ENCODE data around the gene SRD5A2.

Gene SRD5A2, protein sequence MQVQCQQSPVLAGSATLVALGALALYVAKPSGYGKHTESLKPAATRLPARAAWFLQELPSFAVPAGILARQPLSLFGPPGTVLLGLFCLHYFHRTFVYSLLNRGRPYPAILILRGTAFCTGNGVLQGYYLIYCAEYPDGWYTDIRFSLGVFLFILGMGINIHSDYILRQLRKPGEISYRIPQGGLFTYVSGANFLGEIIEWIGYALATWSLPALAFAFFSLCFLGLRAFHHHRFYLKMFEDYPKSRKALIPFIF

GRCh38 chr2:31580321-31581117, at the start of gene SRD5A2:
Gene SRD5A2, minus strand, starts transcription at chr2:31580938. Its CDS starts 38 bp downstream, at chr2:31580900.
- no peak for DNase-seq

- DNase-seq: no peak
Observed at GRCh38 chr2:31606509-31606908, 25.8 kb upstream of the SRD5A2 start.

DNA sequence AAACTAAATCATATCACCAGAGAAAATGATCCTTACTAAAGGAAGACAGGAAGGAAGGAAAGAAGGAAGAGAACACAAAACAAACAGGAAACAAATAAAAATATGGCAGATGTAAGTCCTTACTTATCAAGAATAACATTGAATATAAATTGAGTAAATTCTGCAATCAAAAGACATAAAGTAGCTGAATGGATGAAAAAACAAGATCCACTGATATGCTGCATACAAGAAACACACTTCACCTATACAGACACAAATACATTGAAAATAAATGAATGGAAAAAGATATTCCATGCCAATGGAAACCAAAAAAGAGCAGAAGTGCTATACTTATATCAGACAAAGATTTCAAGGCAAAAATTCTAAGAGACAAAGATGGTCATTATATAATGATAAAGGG, 18.0 kb upstream of the SRD5A2 start:
- DNase-seq: no peak

DNA sequence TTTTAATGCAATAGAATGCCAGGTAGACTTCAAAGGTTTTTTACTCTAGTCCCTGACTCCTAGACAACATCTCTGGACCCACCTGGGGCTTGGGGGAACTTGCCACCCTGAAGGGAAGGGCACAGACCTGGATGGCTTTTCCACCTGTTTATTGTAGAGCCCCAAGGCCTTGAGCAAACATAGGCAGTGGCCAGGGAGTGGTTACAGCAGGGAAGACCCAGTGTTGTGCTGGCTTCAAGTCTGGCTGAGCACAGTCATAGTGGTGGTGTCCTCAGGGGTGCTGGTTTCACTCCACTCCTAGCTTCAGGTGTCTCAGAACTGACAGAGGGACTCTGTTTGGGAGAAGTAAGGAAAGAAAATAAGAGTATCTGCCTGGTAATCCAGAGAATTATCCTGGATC, 5.5 kb upstream of the SRD5A2 start:
- no peak for DNase-seq

- no peak for DNase-seq
Observed at GRCh38 chr2:31581124-31581795, 522 bp upstream of the SRD5A2 start.

- DNase-seq: no peak
Observed at GRCh38 chr2:31579996-31580320, 780 bp downstream of the SRD5A2 start.

DNA sequence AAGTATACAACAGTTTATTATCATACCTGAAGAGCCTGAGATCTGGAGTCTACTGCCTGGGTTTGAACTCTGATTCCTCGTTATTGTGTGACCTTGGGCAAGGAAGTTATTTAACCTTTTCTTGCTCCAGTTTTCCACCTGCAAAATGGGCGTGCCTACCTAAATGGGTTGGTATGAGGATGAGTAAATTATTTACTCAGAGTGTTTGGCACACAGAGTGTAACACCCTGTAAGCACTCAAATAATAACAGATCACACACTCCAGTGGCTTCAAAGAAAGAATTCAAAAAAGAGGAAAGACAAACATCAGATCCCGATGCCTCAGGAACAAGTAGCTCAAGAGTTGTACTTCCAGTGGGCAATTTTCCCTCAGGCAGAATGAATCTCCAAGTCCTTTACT, 2.4 kb downstream of the SRD5A2 start:
- no peak for DNase-seq

- no peak for DNase-seq
Observed at GRCh38 chr2:31577143-31577542, 3.6 kb downstream of the SRD5A2 start.

DNA sequence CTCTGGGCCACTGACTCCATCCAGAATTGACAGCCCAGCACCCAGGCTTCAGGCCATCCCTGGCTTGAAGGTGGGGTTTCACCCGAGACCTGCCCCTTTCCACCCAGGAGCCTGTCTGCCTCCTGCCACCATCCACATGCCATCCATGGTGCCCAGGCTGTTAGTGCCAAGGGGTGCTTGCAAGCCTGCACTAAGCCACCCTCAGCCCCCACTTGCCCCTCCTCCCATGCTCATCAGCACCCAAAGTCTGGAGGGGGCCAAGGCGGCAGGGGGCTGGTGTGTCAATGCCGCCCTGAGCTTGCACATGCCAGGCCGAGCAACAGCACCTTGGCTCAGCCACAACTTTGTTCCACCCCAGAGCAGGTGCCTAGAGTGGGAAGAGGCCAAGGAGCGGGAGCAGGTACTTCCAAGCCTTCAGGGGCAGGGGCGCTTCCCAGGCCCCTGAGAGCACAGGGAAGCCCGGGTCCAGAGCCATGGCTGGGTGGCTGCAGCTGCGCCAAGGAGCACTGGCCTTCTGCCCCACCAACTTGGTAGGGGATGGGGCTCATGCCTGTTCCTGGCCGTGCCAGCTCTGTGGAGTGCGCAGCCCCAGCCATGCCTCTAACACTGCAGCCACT, 12.0 kb downstream of the SRD5A2 start:
- no peak for DNase-seq

- no peak for DNase-seq
Observed at GRCh38 chr2:31567679-31568078, 13.1 kb downstream of the SRD5A2 start.

- no peak for DNase-seq
Observed at GRCh38 chr2:31563273-31563839, 17.4 kb downstream of the SRD5A2 start.

DNA sequence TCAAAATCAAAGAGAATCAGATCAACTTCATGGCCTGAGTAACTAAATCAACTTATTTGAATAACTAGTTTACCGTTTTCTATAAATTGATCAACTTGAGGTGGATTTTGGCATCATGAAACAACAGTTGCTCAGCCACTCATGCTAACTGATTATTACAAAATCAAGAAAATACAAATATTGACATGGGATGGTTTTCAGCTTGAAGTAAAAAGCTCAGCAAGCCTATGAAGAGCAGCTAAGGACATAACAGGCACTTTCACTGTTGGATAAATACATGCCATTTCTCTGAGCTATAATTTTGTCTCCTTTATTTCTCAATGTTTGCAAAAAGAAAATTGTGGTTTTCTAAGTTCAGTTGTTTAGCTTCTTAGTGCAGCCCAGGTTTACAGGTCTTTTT, 18.9 kb downstream of the SRD5A2 start:
- no peak for DNase-seq

GRCh38 chr2:31558401-31559295, 22.1 kb downstream of the SRD5A2 start:
- DNase-seq: no peak

- no peak for DNase-seq
Observed at GRCh38 chr2:31556940-31557339, 23.8 kb downstream of the SRD5A2 start.

- no peak for DNase-seq
Observed at GRCh38 chr2:31555967-31556706, 24.6 kb downstream of the SRD5A2 start.

GRCh38 chr2:31553362-31553761, 27.4 kb downstream of the SRD5A2 start:
- no peak for DNase-seq

GRCh38 chr2:31547485-31547884, 33.3 kb downstream of the SRD5A2 start:
- no peak for DNase-seq

- no peak for DNase-seq
Observed at GRCh38 chr2:31541853-31542252, 38.9 kb downstream of the SRD5A2 start.

DNA sequence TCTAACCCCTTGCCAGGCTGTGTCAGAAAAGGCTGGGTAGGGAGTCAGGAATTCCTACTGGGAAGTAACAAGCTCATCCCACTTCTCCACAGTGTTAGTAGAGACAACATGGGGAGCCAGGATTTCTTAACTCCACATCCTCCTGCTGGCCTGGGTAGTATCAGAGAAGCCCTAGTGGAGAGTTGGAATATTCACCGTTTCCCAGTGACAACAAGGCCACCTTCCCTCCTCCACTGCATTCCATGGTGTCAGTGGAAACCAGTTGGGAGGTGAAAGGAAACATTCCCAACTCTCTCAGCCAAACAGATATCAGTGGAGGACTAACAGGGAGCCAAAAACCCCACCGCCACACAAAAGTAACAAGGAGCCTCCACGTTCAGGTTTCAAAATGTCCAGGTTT, 41.2 kb downstream of the SRD5A2 start:
- no peak for DNase-seq

DNA sequence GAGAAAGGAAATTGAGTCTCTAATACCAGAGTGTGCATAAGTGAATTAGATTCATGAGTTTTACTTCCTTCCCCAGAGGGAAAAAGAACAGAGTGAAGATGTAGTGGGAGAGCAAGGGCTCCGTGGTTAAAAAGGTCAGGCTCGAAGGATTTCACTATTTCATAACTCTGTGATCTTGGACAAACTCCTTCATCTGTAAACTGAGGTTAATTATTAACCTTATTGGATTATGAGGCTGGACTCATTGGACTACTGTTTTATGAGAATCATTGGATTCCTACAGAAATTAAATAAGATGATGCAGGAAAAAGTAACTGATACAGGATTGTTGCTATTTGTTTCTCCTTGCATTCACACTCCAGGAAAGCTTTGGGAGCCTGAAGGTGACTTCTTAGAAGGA, 45.0 kb downstream of the SRD5A2 start:
- DNase-seq: no peak

GRCh38 chr2:31534636-31535035, 46.1 kb downstream of the SRD5A2 start:
- DNase-seq: no peak
